Stimulated activated CD8-positive, alpha-beta memory T cell treated with anti-CD3 and anti-CD28 coated beads, Interleukin-12 subunit alpha, Interleukin-12 subunit beta, amount 100 ng/mL, for 4 hours (primary cell): Measurements from ENCODE around the gene MSL3.
A peak's percentile ranks its signal among the peaks of the same experiment; 100 is the strongest.

Experiments
- DNase-seq: peaks from one replicate; pipeline ENCODE4 v3.0.0-alpha.2; 2020; ENCODE audit warnings: low read depth

MSL3 gene

GRCh38 chrX:11757719-11758399 is at the start of gene MSL3:
TSS of gene MSL3 (plus strand) at chrX:11758237. CDS start at chrX:11758264, 27 bp downstream.
- DNase-seq = peak; percentile 47

GRCh38 chrX:11722304-11722703 is 35.7 kb upstream of the MSL3 start:
- DNase-seq = no peak

GRCh38 chrX:11724122-11725017 is 33.7 kb upstream of the MSL3 start:
- no peak for DNase-seq

GRCh38 chrX:11725631-11726442 is 32.2 kb upstream of the MSL3 start:
- no peak for DNase-seq

GRCh38 chrX:11728556-11728955 is 29.5 kb upstream of the MSL3 start:
- DNase-seq = no peak

GRCh38 chrX:11733614-11734013 is 24.4 kb upstream of the MSL3 start:
- no peak for DNase-seq

GRCh38 chrX:11739776-11740175 is 18.3 kb upstream of the MSL3 start:
- no peak for DNase-seq

GRCh38 chrX:11740794-11741193 is 17.2 kb upstream of the MSL3 start:
- DNase-seq = no peak

- DNase-seq = no peak
Observed at GRCh38 chrX:11741574-11741973, 16.5 kb upstream of the MSL3 start.

- no peak for DNase-seq
Observed at GRCh38 chrX:11745881-11746280, 12.2 kb upstream of the MSL3 start.

- no peak for DNase-seq
Observed at GRCh38 chrX:11750046-11750445, 8.0 kb upstream of the MSL3 start.

GRCh38 chrX:11750694-11751093 is 7.3 kb upstream of the MSL3 start:
- DNase-seq = no peak

- no peak for DNase-seq
Observed at GRCh38 chrX:11751261-11751660, 6.8 kb upstream of the MSL3 start.

- DNase-seq = no peak
Observed at GRCh38 chrX:11753668-11754067, 4.4 kb upstream of the MSL3 start.

- no peak for DNase-seq
Observed at GRCh38 chrX:11754958-11755645, 2.9 kb upstream of the MSL3 start.

GRCh38 chrX:11755724-11756123 is 2.3 kb upstream of the MSL3 start:
- DNase-seq = no peak

GRCh38 chrX:11756354-11757318 is 1.4 kb upstream of the MSL3 start:
- no peak for DNase-seq

- DNase-seq = no peak
Observed at GRCh38 chrX:11757397-11757718, 679 bp upstream of the MSL3 start.

GRCh38 chrX:11758400-11759171 is 549 bp downstream of the MSL3 start:
- peak; percentile 79 for DNase-seq

- no peak for DNase-seq
Observed at GRCh38 chrX:11759172-11759460, 1.1 kb downstream of the MSL3 start.
